GM12865 (cell line): ENCODE data around the gene SCGB2B2.
A peak's percentile ranks its signal among the peaks of the same experiment; 100 is the strongest.

Source experiments
- DNase-seq: peaks from one replicate; pipeline ENCODE4 v3.0.0; 2010; ENCODE audit warnings: low read depth
- H3K4me3 ChIP-seq: 2 replicates; pipeline ENCODE4 v1.5.1; 2011; ENCODE audit warnings: mild to moderate bottlenecking, low read depth, low read length, control low read depth
- TF ChIP-seq, protein P1 (sequence below): IDR thresholded peaks from 2 replicates; pipeline ENCODE4 v1.5.1; 2011; ENCODE audit warnings: low read length, control low read depth, low read depth, inconsistent platforms; ENCODE audit not compliant: insufficient read depth; ENCODE audit errors: missing control alignments

SCGB2B2 gene, protein sequence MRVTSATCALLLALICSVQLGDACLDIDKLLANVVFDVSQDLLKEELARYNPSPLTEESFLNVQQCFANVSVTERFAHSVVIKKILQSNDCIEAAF

DNA sequence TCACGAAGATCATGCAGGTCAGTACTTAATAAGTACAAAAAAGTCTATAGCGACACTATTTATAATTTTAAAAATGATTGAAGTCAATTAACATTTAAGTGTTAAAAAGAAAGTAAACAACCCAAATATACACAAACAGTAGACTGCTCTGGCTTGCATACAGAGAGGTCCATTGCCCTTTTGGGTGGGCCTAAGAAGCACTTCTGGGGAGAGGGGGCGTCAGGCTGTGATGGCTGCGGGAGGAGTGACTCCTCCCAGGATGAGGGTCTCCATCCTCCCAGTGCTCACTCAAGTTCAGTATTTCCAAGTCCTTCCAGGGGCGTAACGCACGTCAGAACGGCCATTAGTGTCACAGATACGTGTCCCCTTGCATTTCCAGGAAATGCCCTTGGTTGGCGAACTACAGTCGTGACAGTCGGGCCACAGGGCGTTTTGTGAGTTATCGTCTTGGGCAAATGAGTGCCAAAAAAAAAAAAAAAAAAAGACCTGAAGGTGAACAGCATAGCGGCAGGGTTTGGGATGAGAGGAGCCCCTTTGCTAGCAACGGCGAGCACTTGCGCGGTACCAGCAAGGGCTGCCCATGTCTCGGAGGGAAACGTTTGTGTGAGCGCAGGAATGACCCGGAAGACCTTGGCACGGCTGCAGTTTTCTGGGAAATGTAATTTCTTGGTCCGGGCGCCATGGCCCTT is at the start of gene SCGB2B2:
Gene SCGB2B2 (minus strand): TSS at position 463 of the 689 bp plus-strand sequence. CDS start 82,596 bp downstream, outside the sequence.
- DNase-seq, result peak; percentile 80
- TF ChIP-seq, protein P1, sequence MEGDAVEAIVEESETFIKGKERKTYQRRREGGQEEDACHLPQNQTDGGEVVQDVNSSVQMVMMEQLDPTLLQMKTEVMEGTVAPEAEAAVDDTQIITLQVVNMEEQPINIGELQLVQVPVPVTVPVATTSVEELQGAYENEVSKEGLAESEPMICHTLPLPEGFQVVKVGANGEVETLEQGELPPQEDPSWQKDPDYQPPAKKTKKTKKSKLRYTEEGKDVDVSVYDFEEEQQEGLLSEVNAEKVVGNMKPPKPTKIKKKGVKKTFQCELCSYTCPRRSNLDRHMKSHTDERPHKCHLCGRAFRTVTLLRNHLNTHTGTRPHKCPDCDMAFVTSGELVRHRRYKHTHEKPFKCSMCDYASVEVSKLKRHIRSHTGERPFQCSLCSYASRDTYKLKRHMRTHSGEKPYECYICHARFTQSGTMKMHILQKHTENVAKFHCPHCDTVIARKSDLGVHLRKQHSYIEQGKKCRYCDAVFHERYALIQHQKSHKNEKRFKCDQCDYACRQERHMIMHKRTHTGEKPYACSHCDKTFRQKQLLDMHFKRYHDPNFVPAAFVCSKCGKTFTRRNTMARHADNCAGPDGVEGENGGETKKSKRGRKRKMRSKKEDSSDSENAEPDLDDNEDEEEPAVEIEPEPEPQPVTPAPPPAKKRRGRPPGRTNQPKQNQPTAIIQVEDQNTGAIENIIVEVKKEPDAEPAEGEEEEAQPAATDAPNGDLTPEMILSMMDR, result peak; percentile 26
- H3K4me3 ChIP-seq, result peak within 1 kb of the TSS; percentile 62

DNA sequence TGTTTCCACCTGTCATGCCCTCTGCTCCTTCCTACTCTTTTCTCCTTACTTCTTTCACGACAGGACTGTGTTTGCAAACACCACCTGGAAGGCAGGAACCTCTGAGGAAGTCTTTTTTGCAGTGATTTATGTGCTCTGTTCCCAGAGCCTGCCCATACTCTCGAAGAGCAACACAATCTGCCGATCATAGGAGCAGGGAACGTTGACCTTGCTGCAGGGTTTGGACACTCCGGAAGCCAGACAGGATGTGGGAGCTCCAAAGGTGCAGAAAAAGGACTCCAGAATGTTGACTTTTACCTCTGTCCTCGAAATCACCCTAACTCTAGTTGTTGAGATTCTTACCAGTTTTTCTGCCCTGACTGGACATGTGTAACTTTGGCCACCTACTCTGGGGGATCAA is 48.4 kb upstream of the SCGB2B2 start:
- no peak for DNase-seq
- no peak overlapping the region for H3K4me3 ChIP-seq
- TF ChIP-seq, protein P1, result no peak

DNA sequence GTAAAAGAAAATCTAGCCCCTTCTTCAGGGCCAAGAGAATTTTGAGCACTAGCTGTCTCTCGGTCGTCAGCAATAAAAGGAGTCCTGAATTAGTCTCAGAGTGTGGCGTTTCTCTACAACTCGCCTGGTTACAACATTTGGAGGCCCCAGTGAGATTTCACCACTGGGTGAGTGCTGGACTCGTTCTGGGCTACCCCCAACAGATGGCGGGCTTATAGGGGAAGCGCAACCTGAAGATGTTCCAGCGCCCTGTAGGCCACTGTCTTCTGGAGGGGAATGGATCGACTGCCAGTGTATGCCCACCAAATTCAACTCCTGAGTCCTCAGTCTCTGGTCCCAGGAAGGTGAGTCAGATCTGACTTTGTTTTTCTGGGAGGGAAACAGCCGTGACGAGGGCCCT is 45.4 kb upstream of the SCGB2B2 start:
- no peak for DNase-seq
- H3K4me3 ChIP-seq, result no peak overlapping the region
- TF ChIP-seq, protein P1, result no peak

DNA sequence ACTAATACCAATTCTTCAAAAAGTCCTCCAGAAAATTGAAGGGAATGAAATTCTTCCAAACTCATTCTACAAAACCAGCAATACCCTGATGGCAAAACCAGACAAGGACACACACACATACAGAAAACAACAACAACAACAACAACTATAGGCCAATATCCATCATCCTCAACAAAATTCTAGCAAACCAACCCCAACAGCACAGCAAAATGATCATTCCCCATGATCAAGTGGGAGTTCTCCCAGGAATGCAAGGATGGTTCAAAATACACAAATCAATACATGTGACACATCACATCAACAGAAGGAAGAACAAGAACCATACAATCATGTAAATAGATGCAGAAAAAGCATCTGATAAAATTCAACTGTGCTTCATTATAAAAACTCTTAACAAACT is 38.4 kb upstream of the SCGB2B2 start:
- no peak overlapping the region for H3K4me3 ChIP-seq
- TF ChIP-seq, protein P1, result no peak
- no peak for DNase-seq

DNA sequence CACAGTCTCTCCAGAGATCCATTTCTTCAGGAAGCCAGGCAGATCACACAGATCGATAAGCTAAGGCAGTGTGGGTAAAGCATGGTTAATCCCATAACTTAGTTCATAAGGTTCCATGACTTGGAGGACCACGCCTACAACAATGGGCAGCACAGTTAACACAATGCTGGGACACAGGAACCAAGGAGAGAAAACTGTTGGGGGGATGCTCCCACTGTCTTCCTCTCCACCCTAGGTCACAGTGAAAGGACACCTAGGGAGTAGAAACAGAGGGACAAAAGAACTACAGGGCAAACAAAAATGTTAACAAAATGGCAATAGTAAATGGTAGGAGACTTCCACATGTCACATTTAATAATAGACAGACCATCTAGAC is 36.3 kb upstream of the SCGB2B2 start:
- TF ChIP-seq, protein P1, result no peak
- no peak overlapping the region for H3K4me3 ChIP-seq
- DNase-seq, result no peak

DNA sequence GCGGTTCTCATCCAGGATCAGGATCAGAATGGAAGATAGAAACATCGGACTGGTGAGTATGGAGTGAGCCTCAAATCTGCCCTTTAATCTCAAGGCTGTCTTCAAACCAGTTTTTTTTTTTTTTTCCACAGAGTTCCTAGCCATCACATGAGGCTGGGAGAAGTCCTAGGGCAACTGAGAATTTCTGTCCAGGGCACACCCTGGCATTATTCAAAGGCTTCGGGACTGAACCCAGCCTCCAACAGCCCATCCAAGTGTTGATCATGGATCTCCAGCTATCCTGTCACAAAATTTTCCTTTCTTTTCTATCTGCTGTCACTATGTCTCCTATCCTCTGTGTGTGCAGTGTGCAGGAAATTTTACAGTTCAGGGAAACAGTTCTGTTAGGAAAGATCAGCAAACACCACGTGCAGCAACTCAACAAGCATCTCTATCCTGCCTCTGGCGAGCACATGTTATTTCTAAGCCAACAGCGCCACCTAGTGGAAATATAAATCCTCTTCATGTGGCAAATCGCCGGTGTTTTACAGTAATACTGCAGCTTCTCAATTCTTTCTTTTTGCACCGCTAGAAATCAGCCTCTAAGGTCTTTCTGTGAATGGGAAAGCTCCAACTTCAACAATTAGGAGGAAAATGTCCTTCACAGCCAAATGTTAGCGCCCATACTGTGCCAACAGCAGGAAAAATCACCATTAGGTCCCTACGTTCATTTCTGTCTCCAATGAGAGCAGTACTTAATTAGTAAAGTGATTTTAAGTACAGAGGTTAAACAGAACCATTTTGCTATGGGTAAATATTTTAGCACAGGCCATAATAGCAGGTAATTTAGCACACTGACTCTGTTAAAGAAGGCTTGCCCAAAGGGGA is 35.7 kb upstream of the SCGB2B2 start:
- TF ChIP-seq, protein P1, result peak; percentile 47
- no peak overlapping the region for H3K4me3 ChIP-seq

More for the DNA sequence above, 35.7 kb upstream of the SCGB2B2 start:
- peak; percentile 78 for DNase-seq
